ENCODE data around the gene CD226.
"Not testable (repeated sequence)": the region's sequence is repeated elsewhere in the genome, so short reads cannot be mapped to it uniquely, and the experiment has no call there.

CD226 gene

DNA sequence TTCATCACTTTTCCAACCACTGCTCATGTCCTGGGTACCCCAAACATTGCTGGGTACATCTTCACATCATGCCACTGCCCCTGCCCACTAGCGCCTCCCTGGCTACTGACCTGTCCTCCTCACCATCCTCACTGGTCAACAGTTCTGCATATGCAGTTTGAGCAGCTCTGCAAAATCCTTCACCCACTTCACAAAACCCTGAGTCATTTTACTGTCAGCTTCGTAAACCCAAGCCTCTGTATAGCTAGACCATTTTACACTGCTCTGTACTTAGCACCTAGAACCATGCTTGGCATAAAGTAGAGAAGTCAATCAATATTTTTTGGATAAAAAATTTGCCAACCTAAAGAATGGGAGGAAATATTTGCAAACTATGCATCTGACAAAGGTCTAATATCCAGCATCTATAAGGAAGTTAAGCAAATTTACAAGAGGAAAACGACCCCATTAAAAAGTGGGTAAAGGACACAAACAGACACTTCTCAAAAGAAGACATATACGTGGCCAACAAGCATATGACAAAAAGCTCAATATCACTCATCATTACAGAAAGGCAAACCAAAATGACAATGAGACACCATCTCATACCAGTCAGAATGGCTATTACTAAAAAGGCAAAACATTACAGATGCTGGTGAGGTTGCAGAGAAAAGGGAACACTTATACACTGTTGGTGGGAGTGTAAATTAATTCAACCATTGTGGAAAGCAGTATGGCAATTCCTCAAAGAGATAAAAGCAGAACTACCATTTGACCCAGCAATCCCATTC, 48.3 kb downstream of the CD226 start:
- ATAC-seq: not testable (repeated sequence)

DNA sequence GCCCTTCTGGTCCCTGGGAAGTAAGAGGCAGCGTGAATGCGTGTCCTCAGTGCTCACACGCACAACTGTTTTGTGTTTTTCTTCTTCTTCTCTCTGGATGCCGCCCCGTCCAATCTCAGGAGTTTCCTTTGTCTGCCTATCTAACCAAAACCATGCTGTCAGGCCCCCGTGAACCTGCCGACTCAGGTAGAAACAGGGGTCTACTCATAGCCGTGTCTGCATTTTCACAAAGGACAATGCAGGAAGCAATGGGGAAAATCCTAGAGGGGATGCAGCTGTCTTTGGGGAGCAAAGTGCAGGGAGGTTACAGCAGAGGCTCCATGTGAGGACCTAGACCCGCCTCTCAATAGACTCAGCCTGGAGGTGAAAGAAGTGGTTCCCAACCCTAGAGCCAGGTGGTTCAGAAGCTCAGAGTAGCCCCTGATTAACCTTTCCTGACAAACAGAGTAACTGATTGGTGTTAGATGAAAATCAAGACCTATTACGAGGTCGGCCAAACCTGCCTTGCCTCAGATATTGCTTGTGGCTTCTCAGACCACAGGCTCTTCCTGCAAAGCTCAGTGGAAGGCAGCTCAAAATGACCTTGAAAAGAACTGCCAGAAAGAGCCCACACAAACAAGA, 49.3 kb downstream of the CD226 start:
- no peak for ATAC-seq
- TF ChIP-seq CSDC2 (CRISPR knock-in tag; IDR thresholded peaks at IDR 0.05) (no peak), RARB (CRISPR knock-in tag; IDR thresholded peaks at IDR 0.05) (no peak), ZNF565 (CRISPR knock-in tag; conservative IDR thresholded peaks at IDR 0.05; ENCODE audit: low read depth) (no peak), TOX (CRISPR knock-in tag; IDR thresholded peaks at IDR 0.05; ENCODE audit: borderline replicate concordance) (no peak), ISL1 (CRISPR knock-in tag; IDR thresholded peaks at IDR 0.05) (no peak), ZC3H10 (CRISPR knock-in tag; IDR thresholded peaks at IDR 0.05) (no peak), ZFP3 (CRISPR knock-in tag; IDR thresholded peaks at IDR 0.05) (no peak), SNAI2 (CRISPR knock-in tag; IDR thresholded peaks at IDR 0.05) (no peak), ZNF8 (CRISPR knock-in tag; IDR thresholded peaks at IDR 0.05) (no peak), TCF4 (CRISPR knock-in tag; IDR thresholded peaks at IDR 0.05; ENCODE audit: borderline replicate concordance) (no peak), OSR1 (CRISPR knock-in tag; IDR thresholded peaks at IDR 0.05) (no peak), ARNTL (CRISPR knock-in tag; IDR thresholded peaks at IDR 0.05; ENCODE audit: borderline replicate concordance, low read depth) (no peak), BACH2 (CRISPR knock-in tag; IDR thresholded peaks at IDR 0.05; ENCODE audit: borderline replicate concordance) (no peak), ZFP30 (CRISPR knock-in tag; IDR thresholded peaks at IDR 0.05) (no peak), ZNF70 (CRISPR knock-in tag; IDR thresholded peaks at IDR 0.05) (no peak)
- TF ChIP-seq, protein P1, sequence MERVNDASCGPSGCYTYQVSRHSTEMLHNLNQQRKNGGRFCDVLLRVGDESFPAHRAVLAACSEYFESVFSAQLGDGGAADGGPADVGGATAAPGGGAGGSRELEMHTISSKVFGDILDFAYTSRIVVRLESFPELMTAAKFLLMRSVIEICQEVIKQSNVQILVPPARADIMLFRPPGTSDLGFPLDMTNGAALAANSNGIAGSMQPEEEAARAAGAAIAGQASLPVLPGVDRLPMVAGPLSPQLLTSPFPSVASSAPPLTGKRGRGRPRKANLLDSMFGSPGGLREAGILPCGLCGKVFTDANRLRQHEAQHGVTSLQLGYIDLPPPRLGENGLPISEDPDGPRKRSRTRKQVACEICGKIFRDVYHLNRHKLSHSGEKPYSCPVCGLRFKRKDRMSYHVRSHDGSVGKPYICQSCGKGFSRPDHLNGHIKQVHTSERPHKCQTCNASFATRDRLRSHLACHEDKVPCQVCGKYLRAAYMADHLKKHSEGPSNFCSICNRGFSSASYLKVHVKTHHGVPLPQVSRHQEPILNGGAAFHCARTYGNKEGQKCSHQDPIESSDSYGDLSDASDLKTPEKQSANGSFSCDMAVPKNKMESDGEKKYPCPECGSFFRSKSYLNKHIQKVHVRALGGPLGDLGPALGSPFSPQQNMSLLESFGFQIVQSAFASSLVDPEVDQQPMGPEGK (CRISPR knock-in tag; IDR thresholded peaks at IDR 0.05; ENCODE audit: borderline replicate concordance): no peak
- TF ChIP-seq, protein P2, sequence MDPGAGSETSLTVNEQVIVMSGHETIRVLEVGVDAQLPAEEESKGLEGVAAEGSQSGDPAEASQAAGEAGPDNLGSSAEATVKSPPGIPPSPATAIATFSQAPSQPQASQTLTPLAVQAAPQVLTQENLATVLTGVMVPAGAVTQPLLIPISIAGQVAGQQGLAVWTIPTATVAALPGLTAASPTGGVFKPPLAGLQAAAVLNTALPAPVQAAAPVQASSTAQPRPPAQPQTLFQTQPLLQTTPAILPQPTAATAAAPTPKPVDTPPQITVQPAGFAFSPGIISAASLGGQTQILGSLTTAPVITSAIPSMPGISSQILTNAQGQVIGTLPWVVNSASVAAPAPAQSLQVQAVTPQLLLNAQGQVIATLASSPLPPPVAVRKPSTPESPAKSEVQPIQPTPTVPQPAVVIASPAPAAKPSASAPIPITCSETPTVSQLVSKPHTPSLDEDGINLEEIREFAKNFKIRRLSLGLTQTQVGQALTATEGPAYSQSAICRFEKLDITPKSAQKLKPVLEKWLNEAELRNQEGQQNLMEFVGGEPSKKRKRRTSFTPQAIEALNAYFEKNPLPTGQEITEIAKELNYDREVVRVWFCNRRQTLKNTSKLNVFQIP (CRISPR knock-in tag; IDR thresholded peaks at IDR 0.05; ENCODE audit: borderline replicate concordance, low read depth): no peak
- TF ChIP-seq, protein P3, sequence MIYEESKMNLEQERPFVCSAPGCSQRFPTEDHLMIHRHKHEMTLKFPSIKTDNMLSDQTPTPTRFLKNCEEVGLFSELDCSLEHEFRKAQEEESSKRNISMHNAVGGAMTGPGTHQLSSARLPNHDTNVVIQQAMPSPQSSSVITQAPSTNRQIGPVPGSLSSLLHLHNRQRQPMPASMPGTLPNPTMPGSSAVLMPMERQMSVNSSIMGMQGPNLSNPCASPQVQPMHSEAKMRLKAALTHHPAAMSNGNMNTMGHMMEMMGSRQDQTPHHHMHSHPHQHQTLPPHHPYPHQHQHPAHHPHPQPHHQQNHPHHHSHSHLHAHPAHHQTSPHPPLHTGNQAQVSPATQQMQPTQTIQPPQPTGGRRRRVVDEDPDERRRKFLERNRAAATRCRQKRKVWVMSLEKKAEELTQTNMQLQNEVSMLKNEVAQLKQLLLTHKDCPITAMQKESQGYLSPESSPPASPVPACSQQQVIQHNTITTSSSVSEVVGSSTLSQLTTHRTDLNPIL (CRISPR knock-in tag; IDR thresholded peaks at IDR 0.05; ENCODE audit: low read depth): no peak
- TF ChIP-seq, protein P4, sequence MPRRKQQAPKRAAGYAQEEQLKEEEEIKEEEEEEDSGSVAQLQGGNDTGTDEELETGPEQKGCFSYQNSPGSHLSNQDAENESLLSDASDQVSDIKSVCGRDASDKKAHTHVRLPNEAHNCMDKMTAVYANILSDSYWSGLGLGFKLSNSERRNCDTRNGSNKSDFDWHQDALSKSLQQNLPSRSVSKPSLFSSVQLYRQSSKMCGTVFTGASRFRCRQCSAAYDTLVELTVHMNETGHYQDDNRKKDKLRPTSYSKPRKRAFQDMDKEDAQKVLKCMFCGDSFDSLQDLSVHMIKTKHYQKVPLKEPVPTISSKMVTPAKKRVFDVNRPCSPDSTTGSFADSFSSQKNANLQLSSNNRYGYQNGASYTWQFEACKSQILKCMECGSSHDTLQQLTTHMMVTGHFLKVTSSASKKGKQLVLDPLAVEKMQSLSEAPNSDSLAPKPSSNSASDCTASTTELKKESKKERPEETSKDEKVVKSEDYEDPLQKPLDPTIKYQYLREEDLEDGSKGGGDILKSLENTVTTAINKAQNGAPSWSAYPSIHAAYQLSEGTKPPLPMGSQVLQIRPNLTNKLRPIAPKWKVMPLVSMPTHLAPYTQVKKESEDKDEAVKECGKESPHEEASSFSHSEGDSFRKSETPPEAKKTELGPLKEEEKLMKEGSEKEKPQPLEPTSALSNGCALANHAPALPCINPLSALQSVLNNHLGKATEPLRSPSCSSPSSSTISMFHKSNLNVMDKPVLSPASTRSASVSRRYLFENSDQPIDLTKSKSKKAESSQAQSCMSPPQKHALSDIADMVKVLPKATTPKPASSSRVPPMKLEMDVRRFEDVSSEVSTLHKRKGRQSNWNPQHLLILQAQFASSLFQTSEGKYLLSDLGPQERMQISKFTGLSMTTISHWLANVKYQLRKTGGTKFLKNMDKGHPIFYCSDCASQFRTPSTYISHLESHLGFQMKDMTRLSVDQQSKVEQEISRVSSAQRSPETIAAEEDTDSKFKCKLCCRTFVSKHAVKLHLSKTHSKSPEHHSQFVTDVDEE (CRISPR knock-in tag; IDR thresholded peaks at IDR 0.05): no peak
- TF ChIP-seq, protein P5, sequence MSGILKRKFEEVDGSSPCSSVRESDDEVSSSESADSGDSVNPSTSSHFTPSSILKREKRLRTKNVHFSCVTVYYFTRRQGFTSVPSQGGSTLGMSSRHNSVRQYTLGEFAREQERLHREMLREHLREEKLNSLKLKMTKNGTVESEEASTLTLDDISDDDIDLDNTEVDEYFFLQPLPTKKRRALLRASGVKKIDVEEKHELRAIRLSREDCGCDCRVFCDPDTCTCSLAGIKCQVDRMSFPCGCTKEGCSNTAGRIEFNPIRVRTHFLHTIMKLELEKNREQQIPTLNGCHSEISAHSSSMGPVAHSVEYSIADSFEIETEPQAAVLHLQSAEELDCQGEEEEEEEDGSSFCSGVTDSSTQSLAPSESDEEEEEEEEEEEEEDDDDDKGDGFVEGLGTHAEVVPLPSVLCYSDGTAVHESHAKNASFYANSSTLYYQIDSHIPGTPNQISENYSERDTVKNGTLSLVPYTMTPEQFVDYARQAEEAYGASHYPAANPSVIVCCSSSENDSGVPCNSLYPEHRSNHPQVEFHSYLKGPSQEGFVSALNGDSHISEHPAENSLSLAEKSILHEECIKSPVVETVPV (CRISPR knock-in tag; IDR thresholded peaks at IDR 0.05): no peak
